Measurements from ENCODE around the gene HDGF. TPM values are rescaled to one million over a fixed set of nuclear protein-coding genes. Genes with fewer than 3 reads are reported as not detected.

The HDGF gene
- total RNA-seq, 2 donors from 2014 or later: 215 to 438 TPM

GRCh38 chr1:156794506-156795373, 43.3 kb upstream of the HDGF start:
- intact Hi-C loops (cut with DNase I): loop anchor here (10.0 kb wide), 1 partner anchor 130 kb away; the partner anchor contains the start of gene LRRC71
- H3K36me3 ChIP-seq: peaks cover 8% of the 10 kb centered on the region
- no peak for TF ChIP-seq CTCF (IDR thresholded peaks at IDR 0.05)
- no peaks in the 10 kb centered on the region for H3K9me3 ChIP-seq
- no peak overlapping the region for H3K4me3 ChIP-seq
- no peaks in the 10 kb centered on the region for H3K27me3 ChIP-seq
- H3K9ac ChIP-seq (ENCODE audit: low read depth in 2 of 2, low read length in 2 of 2): no peak overlapping the region
- H3K27ac ChIP-seq: no peak overlapping the region
- DNase-seq: no peak
- H3K4me1 ChIP-seq: no peaks in the 10 kb centered on the region

DNA sequence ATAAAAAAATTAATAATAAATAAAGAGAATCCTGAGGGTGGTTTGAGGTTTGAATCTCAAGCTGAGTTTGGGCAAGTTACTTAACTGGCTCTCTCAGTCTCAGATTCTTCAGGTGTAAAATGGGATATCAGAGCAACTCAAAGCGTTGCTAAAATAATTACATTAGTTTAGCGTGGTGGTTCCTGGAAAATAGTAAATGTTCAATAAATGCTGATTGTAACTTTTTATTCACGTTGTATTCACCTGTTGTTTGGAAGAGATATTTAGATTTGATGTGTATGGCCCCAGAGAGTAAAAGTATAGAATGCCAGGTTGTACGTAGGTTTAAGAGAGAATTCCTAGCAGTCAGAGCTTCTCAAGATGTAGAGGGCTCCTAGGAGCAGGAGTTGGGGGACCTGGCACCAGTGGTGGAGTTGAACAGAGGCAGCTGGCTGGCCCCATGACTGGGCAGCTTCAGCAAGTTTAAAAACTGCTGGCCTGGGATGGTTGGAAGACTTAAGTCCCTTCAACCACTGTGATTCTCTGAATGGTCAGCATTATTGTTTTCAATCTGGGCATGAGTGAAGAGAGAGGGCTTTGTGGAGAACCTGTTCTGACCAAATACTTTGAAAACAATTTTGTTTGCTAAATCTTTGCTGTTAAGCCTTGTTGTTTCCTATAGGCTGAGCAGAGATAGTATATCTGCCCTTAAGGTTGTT, 38.3 kb upstream of the HDGF start:
- no peaks in the 10 kb centered on the region for H3K4me1 ChIP-seq
- H3K4me3 ChIP-seq: no peak overlapping the region
- H3K36me3 ChIP-seq: peaks cover 8% of the 10 kb centered on the region

GRCh38 chr1:156788136-156788535, 36.7 kb upstream of the HDGF start:
- intact Hi-C loops (cut with DNase I): no loop called here
- Histone ChIP-seq H3K36me3 (peaks cover 8% of the 10 kb centered on the region), H3K27me3 (no peaks in the 10 kb centered on the region), H3K9ac (ENCODE audit: low read depth in 2 of 2, low read length in 2 of 2) (no peak overlapping the region), H3K9me3 (no peaks in the 10 kb centered on the region), H3K4me3 (no peak overlapping the region), H3K27ac (no peak overlapping the region), H3K4me1 (no peaks in the 10 kb centered on the region)
- DNase-seq: no peak
- TF ChIP-seq CTCF (IDR thresholded peaks at IDR 0.05): no peak

More for the DNA sequence above, 38.3 kb upstream of the HDGF start:
- intact Hi-C loops (cut with DNase I): loop anchor here (10.0 kb wide), 1 partner anchor 135 kb away; the partner anchor contains the start of gene LRRC71
- no peak for DNase-seq
- Histone ChIP-seq H3K9me3 (no peaks in the 10 kb centered on the region), H3K27ac (no peak overlapping the region), H3K9ac (ENCODE audit: low read depth in 2 of 2, low read length in 2 of 2) (no peak overlapping the region), H3K27me3 (no peaks in the 10 kb centered on the region)
- TF ChIP-seq CTCF (IDR thresholded peaks at IDR 0.05): no peak

GRCh38 chr1:156786640-156787039, 35.2 kb upstream of the HDGF start:
- intact Hi-C loops (cut with DNase I): no loop called here
- no peak for TF ChIP-seq CTCF (IDR thresholded peaks at IDR 0.05)
- H3K4me1 ChIP-seq: no peaks in the 10 kb centered on the region
- H3K27ac ChIP-seq: no peak overlapping the region
- no peaks in the 10 kb centered on the region for H3K27me3 ChIP-seq
- no peak overlapping the region for H3K9ac ChIP-seq (ENCODE audit: low read depth in 2 of 2, low read length in 2 of 2)
- H3K9me3 ChIP-seq: no peaks in the 10 kb centered on the region
- peaks cover 6% of the 10 kb centered on the region for H3K36me3 ChIP-seq
- H3K4me3 ChIP-seq: no peak overlapping the region
- DNase-seq: no peak

- intact Hi-C loops (cut with DNase I): no loop called here
- Histone ChIP-seq H3K9me3 (no peaks in the 10 kb centered on the region), H3K36me3 (no peaks in the 10 kb centered on the region), H3K27ac (no peak overlapping the region), H3K4me1 (no peaks in the 10 kb centered on the region), H3K4me3 (no peak overlapping the region), H3K9ac (ENCODE audit: low read depth in 2 of 2, low read length in 2 of 2) (no peak overlapping the region), H3K27me3 (no peaks in the 10 kb centered on the region)
- TF ChIP-seq CTCF (IDR thresholded peaks at IDR 0.05): no peak
- no peak for DNase-seq
These were observed 34.0 kb upstream of the HDGF start for GRCh38 chr1:156785458-156785857.

Measured in colonic mucosa (tissue), 4 donors.